Daoy (cell line): ENCODE measurements around the gene TCP1. TPM values are rescaled to one million over a fixed set of nuclear protein-coding genes. Genes with fewer than 3 reads are reported as not detected.
"Not testable (repeated sequence)": the region's sequence is repeated elsewhere in the genome, so short reads cannot be mapped to it uniquely, and the experiment has no call there.

Experiments used
- DNase-seq: peaks from one replicate; pipeline ENCODE4 v3.0.0-alpha.2; 2015; ENCODE audit warnings: low read depth
- total RNA-seq: library from RNA; depleted of rRNA; stranded (reverse); fragments of >200 nt; shearing (Covaris generic); gene quantifications from 2 replicates; pipeline ENCODE4 v1.2.3, GENCODE V29; 2014; rRNA removed

Gene TCP1
- 741 and 813 TPM in 2 replicates for total RNA-seq

DNA sequence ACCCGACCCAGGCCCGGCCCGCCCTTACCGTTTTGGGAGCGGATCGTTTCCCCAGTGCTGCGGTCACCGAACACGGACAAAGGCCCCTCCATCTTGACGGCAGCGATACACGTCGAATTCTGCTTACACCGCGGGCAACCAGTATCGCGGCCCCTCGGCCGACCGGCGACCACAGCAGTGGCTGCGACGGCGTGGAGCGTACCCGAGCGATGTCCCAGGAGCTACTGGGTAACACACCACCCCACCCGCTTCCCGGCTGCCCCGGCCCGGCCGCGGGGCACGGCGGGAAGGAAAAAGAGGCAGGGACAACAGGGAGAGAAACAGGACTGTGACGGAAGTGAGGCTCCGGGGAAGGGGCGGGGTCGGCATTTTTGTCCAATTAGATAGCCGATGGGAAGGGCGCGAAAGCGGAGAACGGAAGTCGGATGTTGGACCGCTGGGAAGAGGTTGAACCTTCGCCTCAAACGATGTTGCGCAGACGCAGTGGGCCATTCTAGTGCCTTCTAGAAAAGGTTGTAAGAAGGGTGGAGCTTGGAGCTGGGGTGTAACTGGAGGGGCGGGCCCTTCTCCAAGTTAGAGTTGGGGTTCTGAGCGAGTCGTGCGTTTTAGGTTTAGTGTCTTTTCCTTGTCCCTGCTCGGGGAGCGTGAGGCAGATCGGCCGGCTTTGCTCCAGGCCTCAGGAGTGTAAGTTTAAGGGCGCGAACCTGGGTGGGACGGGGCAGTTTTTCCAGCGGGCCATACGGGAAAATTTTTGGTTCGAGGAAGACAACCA lies at the start of gene TCP1:
Gene TCP1, minus strand, starts transcription at position 226 of the 772 bp plus-strand sequence. Its CDS starts 134 bp downstream, at position 92.
- DNase-seq, result peak; percentile 100

DNA sequence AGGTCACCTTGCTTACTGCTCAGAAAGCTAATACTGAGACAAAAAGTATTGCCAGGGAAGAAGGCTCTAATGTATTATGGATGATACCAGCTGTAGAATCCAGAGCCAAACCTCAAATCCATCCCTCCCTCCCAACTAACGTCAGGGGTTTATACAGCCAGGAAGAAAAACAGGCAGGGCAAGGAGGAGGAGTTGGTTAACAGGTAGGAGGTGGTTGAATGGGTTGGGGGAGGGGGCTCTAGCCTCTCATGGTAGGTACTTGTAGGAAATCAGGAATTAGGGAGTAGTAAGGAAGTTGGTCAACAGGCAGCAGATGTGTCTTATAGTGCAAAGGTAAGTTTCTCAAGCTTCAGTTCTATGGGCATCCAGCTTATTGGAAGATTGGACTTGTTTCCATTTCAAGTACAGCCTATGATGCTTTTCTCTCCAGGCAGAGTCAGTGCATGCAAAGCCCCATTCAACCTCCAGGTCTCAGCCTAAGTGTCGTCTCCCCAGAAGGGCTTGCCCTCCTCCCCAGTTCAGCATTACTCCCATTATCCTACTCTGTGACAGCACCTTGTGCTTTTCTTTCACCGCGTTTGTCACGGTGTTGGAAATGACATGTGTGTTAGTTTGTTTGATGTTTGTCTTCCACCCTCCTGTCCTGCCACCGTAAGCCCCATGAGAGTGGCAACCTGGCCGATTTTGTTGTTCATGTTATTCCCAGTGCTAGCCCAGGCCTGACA lies 48.8 kb upstream of the TCP1 start:
- no peak for DNase-seq

DNA sequence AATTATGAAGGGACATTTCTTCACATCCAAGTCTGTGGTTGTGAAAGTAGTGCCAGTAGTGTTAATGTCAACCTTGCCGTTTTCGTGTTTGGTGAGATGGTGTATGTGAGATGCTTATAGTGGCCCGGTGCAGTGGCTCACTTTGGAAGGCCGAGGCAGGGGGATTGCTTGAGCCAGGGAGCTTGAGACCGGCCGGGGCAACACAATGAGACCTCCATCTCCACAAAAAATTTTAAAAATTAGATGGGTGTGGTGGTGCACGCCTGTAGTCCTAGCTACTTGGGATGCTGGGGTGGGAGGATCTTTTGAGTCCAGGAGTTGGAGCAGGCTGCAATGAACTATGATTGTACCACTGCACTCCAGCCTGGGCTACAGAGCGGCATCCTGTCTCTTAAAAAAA lies 48.1 kb upstream of the TCP1 start:
- no peak for DNase-seq

DNA sequence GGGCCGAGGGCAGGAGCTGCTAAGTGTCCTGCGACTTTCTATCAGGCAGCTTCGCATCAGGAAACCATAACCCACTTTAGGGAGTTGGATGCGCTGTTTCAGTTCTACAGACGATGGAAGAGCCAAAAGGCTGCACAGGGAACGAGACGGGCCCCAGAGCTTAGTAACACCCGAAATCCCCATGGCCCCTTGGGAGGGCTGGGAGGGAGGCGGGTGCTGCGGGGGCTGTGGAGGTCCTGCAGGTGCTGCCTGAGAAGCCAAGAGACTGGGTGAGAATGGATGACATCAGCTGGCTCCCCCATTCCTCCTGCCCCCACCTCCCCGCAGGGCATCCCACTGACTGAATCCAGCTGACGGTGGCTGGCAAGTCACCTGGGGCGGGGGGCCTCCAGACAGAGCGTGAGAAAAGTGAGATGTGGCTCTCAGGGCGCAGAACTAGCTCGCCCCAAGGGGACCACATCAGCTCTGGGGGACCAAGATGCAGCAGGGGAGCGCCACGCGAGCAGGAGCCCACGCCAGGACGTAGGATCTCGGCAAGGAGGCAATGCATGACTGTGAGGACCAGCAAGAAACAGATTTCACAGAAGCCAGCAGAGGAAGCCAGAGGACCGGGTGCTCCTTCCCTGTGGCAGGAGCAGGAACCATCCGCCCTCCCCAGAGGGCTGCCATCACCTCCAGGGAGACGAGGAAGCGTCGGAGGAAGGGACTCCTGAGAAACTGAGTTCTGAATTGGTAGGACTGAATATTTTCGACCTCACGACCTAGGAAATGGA lies 47.5 kb upstream of the TCP1 start:
- DNase-seq, result no peak

DNA sequence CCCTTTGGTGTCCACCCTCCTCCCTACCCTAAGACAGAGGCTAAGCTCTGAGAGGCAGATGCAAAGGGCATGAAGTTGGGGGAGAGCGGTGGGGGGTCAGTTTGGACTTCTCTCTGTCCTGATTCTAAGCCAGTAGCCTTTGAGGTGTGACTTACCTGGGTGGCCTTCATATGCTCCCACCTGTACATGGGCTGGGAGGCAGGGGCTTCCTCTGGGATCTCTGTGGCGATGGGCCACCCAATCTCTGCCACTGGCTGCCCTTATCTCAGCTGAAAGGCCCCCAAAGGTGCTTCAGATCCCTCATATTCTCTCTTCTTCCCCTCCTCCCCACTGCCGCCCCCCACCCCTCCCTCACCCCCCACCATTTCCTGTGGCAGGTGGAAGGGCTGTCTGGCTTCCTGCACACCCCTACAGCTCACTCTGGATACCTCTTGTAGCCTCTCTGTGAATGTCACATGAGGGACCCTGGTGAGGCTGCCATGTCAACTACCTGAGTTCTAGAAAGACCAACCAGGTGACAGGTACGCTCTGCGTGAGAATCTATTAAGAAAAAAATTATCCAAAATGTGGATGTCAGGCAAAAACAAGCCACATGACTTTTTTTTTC lies 44.7 kb upstream of the TCP1 start:
- DNase-seq, result no peak

DNA sequence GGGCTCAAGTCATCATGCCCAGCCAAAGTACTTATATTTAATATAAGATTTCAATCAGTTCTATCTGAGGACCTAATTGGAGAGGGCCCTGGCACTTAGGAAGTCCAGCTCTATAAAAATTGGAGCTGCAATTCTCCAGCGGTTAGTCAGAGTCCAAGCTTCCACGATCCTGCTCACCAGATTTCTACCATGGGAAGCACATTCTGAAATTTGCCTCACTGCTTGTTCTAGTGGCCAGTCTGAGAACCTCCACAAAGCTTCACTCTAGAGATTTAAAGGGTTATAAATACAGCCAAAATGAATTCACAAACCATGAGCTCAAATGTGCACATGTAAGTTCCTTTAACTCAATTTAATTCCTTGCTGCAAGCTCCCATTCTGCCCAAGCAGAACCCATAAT lies 44.2 kb upstream of the TCP1 start:
- DNase-seq, result no peak

DNA sequence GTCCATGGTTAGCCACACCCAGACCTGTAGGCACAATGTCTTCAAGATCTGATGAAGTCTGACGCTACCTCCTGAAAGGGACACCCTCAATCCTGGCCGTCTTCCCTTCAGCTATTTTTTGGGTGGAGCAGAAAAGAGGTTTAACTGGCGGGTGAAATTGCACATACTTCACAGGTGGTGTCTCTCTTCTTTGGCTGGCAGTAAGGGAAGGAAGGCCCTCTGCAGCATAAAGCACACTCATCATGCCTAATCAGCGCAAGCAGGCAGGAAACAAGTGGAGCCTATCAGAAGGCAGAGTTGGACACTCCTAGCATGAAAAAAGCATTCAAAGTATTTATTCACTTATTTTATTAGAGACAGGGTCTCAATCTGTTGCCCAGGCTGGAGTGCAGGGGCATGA lies 43.5 kb upstream of the TCP1 start:
- no peak for DNase-seq

DNA sequence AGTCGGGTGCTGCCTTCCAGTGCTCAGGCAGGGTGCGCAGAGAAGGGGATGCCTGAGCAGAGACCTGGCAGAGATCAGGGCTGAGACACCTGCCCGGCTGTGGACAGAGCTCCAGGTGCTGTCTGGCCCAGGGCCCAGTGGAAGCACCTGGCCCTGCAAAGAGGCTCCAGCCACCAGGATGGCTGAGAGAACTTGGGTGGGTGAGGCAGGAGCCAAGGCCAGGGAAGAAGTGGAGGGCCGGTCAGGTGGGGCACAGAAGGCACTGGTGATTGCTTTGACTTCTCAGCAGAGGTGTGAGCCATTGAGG lies 41.9 kb upstream of the TCP1 start:
- DNase-seq, result no peak

DNA sequence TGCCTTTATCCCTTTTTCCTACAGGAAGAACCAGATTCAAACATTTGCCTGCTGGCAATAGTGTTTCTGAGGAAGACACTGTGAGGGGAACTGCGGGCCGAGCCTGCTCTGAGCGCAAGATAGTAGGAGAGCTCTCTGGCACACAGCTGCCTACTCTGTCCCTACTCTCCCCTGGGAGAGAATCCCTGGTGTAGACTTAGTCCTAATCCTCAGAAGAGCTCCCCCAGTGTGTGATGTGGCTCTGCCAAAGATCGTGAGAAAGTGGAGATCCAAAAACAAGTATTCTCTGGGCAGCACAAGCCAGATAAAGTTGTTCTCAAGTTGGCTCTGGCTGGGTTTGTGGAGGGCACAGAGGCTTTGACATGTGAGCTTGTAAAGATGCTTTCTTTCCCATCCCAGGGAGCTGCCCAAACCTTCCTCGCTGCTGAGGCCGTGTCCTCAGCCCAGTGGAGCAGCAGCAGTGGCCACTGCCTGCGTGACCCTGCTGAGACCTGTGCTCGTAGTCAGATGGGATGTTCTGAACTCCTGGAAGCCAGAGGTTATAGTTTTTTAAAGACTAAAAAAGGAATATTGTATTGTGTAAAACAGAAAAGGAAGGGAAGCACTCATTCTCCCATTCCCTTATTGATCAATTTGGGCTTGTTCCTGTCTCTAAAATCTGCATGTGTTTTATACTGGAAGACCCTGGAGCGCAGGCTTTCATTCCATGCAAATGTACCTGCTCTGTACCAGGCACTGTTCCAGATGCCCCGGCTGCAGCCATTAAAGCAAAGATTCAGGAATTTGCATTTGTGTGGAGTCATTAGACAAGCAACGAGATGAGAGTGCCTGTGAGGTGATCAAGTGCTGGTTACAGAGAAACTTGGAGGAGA lies 41.3 kb upstream of the TCP1 start:
- DNase-seq, result no peak

DNA sequence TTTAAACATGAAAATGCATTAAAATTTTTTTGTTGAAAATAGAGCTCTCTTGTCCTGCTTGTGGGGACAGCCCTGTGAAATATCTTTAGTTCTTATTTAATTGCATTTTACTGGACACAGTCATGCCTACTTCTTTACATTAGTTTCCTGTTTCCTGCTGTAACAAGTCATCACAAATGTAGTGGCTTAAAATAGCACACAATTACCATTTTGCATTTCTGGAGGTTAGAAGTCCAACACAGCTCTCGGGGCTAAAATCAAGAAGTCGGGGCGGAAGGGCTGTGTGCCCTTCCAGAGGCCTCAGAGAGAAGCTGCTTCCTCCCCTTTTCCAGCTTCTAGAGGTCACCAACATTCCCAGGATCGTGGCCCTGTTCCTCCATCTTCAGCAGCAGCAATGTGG lies 40.1 kb upstream of the TCP1 start:
- DNase-seq, result no peak

DNA sequence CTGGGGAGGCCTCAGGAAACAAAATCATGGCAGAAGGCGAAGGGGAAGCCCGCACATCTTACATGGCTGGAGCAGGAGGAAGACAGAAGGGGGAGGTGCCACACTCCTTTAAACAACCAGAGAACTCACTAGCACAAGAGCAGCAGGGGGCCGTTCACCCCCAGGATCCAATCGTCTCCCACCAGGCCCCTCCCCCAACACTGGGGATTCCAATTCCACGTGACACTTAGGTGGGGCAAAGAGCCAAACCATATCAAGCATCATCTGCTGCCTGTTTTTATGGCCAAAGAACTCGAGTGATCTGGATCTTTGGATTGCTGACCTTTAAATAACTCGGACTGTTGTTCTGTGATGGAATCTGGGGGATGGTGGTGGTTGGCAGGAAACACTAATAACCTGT lies 38.7 kb upstream of the TCP1 start:
- DNase-seq, result no peak

DNA sequence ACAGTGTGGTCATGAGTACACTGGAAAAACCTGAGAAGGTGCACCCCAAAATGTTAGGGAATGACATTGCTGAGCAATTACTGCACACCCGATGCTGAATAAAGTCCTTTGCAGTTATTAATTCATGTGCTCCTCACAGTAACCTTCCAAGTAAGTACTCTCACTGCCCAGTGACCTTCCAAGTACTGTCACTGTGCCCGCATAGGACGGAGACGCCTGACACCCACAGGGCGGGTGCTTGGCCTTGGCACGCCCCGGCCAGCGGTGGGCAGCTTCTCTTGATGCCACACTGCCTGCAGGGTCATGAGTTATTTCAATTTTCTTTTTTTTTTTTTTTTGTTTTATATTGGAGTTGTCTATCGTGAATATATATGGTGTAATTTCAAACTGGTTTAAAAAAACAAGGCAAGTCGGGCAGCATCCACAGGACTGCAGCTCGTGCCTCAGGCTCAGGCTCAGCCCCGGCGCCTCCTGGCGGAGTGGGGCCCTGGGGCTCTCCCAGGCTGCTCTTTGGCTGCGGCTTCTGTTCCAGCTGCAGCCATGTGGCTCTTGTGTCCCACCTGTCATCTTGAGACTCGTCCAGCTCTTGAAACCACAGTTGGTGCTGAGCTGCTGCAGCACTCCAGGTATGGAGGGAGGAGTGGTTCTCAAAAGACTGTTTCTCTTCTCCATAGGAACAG lies 37.7 kb upstream of the TCP1 start:
- no peak for DNase-seq

DNA sequence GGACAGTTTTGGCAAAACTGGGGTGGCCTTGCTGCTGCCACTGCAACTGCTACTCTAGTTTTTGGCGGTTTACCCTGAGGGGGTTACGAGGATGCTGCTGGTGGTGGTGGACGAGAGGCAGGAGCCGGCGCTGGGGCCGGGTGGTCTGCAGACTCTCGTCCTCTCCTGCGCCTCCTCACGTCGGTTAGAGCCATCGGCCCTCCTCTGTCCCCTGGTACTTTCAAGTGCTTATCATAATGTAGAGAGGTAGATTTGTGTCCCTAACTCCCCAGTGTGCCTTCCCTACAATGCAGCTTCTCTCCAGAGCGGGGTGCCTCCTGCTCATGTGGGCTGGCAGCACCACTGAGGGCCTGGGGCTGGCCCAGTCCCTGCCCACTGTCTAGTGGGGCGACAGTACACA lies 36.6 kb upstream of the TCP1 start:
- no peak for DNase-seq

DNA sequence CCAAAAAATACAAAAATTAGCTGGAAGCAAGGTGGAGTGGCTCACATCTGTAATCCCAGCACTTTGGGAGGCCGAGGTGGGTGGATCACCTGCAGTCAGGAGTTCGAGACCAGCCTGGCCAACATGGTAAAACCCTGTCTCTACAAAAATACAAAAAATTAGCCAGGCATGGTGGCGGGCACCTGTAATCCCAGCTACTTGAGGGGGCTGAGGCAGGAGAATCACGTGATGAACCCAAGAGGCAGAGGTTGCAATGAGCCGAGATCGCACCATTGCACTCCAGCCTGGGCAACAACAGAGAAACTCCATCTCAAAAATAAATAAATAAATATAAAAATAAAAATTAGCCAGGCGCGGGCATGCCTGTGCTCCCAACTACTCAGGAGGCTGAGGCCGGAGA lies 35.3 kb upstream of the TCP1 start:
- DNase-seq, result not testable (repeated sequence)

DNA sequence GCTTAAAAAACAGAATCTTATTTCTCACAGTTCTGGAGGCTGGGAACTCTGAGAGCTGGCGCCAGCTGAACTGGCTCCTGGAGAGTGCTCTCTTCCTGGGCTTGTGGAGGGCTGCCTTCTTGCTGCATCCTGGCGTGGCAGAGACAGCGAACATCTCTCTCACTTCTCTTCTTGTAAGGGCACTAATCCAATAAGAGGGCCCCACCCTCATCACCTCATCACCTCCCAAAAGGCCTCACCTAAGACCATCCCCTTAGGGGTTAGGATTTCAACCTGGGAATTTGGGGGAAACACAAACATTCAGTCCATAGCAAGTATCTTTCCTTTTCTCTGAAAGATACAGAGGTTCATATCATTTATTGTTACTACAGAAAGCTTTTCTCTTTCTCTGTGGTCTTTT lies 34.6 kb upstream of the TCP1 start:
- DNase-seq, result no peak

DNA sequence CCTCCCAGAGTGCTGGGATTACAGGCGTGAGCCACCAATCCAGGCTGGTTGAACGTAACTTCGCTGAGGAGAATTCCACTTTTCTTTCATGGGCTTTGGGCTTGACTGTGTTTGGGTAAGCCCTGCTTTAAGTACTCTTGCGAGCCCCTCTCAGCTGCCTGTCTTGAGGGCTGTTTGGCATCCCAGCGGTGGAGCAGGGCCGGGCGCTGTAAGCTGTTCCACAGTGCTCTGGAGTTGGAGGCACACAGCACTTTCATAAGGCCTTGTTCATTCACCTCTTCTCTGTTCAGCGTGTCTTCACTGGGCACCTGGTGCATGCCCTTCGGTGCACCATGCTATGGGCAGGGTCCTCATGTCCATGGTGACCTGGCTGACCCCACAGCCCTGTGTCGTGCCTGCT lies 32.3 kb upstream of the TCP1 start:
- DNase-seq, result no peak

DNA sequence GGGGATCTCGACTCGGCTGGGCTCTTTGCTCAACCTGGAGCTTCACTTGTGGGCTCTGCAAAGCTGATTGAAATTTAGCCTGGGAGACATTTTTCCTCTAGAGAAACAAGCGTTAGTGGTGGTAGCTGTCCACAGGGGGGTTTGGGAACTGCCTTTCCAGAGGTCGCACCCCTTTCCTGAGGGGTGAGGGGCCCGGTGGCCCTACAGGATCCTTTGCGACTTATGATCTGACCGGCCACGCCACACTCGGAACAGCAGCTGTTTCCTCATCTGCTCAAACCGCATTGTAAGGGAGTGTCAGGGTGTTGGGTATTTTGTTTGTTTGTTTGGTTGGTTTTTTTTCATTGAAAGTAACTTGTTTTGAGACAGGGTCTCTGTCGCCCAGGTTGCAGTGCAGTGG lies 31.7 kb upstream of the TCP1 start:
- DNase-seq, result no peak

DNA sequence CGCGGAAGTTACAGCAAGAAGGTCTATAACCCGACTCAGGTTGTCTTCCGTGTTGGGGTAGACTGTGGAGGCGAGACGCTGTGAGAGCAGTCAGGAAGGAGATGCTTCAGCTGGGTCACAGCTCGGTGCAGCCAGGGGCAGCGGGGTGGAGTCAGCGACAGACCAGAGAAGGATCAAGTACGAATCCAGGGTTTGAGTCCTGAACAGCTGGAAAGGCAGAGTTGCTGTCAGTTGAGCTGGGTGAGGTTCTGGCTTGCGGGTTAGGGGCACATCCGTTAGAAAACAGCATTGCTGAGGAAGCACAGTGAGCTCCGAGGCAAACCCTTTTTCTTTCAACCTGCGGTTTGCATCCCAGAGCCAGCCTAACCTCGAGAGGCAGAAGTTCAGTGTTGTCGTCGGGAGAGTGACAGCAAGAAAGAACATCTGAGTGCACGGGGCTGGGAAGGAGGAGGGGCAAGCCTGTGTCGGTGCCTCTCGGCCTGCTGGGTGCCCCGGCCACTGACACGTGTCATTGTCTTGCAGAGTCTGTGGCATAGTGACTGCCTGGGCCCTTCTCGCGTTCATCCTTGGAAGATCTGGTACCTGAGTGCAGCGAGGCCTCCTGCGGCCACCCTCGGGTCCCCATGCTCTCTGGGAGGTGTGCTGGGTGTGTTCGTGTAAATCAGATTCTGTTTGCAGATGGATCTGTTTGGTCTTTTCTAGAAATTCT lies 30.7 kb upstream of the TCP1 start:
- DNase-seq, result no peak

DNA sequence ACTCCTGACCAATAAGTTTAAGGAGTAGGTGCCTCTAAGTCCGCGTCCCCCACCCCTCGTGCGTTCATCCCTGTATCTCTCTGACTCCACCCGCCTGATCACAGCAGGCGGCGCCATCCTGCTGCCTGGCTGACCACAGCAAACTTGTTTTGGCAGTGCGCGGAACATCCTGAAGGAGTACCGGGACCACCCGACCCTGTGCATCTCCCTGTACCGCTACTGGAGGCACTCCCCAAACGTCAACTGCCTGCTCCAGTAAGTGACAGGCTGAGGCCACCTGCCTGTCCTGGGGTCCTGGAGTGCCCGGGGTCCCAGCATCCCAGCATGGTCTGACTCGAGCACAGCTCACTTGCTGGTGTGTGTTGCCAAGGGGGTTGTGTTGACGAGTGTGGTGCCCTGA lies 29.7 kb upstream of the TCP1 start:
- DNase-seq, result no peak
